Omental fat pad (tissue), 4 donors: ENCODE measurements around the gene ZBTB4. TPM values are rescaled to one million over a fixed set of nuclear protein-coding genes. Genes with fewer than 3 reads are reported as not detected.

Experiments used
- ATAC-seq: fragments of 150-250 bp; one replicate; pipeline ENCODE4 v1.9.1; 2016; ENCODE audit warnings: mild to moderate bottlenecking, moderate library complexity; ENCODE audit not compliant: low FRiP score
- DNase-seq: peaks from one replicate; pipeline ENCODE4 v3.0.0-alpha.2; 2019; ENCODE audit warnings: low spot score
- total RNA-seq, 4 donors: library from RNA; depleted of rRNA; stranded (reverse); fragments of >200 nt; gene quantifications; one replicate each; pipeline ENCODE4 v1.1.0, GENCODE V29; 2016
- TF ChIP-seq, protein P1 (sequence below), 3 donors: fragments of 450-650 bp; IDR thresholded peaks; one replicate each; pipeline ENCODE4 v1.5.1; 2016 to 2017; ENCODE audit warnings: antibody characterized with exemption in 3 of 3, mild to moderate bottlenecking in 3 of 3, moderate library complexity in 2 of 3

ZBTB4 gene
- total RNA-seq, 4 donors from 2014 or later = 27.5 to 57.9 (median 38.5) TPM

DNA sequence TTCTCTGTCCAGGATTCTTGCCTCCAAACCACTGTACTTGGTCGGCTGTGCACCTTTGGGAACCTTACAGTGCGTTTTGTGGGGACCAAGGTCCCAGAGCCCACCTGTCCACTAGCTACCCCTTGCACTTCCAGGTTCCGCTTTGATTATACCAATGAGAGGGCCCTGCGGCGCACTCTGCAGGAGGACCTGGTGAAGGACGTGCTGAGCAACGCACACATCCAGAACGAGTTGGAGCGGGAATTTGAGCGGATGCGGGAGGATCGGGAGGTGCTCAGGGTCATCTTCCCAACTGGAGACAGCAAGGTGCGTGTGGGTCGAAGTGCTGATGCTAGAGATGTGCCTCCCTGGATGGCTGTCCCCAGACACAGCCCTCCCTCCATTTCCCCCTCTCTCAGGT lies 23.6 kb upstream of the ZBTB4 start:
- TF ChIP-seq, protein P1, sequence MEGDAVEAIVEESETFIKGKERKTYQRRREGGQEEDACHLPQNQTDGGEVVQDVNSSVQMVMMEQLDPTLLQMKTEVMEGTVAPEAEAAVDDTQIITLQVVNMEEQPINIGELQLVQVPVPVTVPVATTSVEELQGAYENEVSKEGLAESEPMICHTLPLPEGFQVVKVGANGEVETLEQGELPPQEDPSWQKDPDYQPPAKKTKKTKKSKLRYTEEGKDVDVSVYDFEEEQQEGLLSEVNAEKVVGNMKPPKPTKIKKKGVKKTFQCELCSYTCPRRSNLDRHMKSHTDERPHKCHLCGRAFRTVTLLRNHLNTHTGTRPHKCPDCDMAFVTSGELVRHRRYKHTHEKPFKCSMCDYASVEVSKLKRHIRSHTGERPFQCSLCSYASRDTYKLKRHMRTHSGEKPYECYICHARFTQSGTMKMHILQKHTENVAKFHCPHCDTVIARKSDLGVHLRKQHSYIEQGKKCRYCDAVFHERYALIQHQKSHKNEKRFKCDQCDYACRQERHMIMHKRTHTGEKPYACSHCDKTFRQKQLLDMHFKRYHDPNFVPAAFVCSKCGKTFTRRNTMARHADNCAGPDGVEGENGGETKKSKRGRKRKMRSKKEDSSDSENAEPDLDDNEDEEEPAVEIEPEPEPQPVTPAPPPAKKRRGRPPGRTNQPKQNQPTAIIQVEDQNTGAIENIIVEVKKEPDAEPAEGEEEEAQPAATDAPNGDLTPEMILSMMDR (IDR thresholded peaks at IDR 0.05) = no peak
- no peak for DNase-seq
- ATAC-seq = no peak

GRCh38 chr17:7502171-7502847 lies 22.9 kb upstream of the ZBTB4 start:
- ATAC-seq (no peak), DNase-seq (no peak)
- TF ChIP-seq, protein P1 (IDR thresholded peaks at IDR 0.05) = no peak

GRCh38 chr17:7501729-7502128 lies 22.3 kb upstream of the ZBTB4 start:
- TF ChIP-seq, protein P1 (IDR thresholded peaks at IDR 0.05) = no peak
- ATAC-seq (no peak), DNase-seq (no peak)

DNA sequence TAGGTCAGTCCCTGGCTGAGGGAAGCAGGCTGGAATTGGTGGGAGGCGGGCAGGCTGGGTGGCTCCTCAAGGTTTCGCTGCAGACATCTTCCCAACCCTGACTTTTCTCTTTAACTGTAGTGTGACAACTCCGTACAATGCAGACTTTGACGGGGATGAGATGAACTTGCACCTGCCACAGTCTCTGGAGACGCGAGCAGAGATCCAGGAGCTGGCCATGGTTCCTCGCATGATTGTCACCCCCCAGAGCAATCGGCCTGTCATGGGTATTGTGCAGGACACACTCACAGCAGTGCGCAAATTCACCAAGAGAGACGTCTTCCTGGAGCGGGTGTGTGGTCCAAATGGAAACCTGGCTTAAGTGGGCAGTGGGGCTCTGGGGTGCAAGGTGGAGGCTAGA lies 19.7 kb upstream of the ZBTB4 start:
- DNase-seq (no peak), ATAC-seq (no peak)
- TF ChIP-seq, protein P1 (IDR thresholded peaks at IDR 0.05) = no peak

- ATAC-seq = no peak
- TF ChIP-seq, protein P1 (IDR thresholded peaks at IDR 0.05) = no peak
- no peak for DNase-seq
Measured at GRCh38 chr17:7497636-7498035, 18.2 kb upstream of the ZBTB4 start.

DNA sequence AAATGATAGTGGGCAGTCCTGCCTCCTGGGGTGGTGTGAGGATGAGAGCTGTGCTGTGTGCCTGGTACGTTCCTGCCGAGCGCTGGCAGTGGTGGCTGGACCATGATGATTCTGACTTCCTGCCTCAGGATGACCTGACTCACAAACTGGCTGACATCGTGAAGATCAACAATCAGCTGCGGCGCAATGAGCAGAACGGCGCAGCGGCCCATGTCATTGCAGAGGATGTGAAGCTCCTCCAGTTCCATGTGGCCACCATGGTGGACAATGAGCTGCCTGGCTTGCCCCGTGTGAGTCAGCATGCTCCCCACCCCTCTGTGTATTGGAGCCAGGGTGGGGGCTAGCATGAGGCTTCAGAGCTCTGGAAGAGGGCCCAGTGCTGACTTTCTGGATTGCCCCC lies 17.8 kb upstream of the ZBTB4 start:
- TF ChIP-seq, protein P1 (IDR thresholded peaks at IDR 0.05) = no peak
- no peak for DNase-seq
- peak; percentile 24 for ATAC-seq

GRCh38 chr17:7496470-7497183 lies 17.2 kb upstream of the ZBTB4 start:
- TF ChIP-seq, protein P1 (IDR thresholded peaks at IDR 0.05) = no peak
- ATAC-seq = no peak
- no peak for DNase-seq
